Naive thymus-derived CD4-positive, alpha-beta T cell (primary cell): Measurements from ENCODE around the gene PRND. TPM values are rescaled to one million over a fixed set of nuclear protein-coding genes. Genes with fewer than 3 reads are reported as not detected.
A peak's percentile ranks its signal among the peaks of the same experiment; 100 is the strongest.
"Not testable (repeated sequence)": the region's sequence is repeated elsewhere in the genome, so short reads cannot be mapped to it uniquely, and the experiment has no call there.

Experiments
- ATAC-seq: fragments of 150-1000 bp; cut with Tn5 transposase; 2 replicates; pipeline ENCODE4 v1.10.0; 2021; ENCODE audit warnings: mild to moderate bottlenecking, moderate library complexity
- CTCF ChIA-PET: fragments of 350-600 bp; sonication (Branson Sonifier 250); formaldehyde crosslinking; loops from one replicate; lab custom pipeline; 2021; ENCODE audit warnings: antibody characterized with exemption; lab: Charles Lee
- POLR2A ChIA-PET: fragments of 350-600 bp; sonication (Branson Sonifier 250); formaldehyde crosslinking; loops from one replicate; lab custom pipeline; 2021; ENCODE audit warnings: antibody characterized with exemption, inconsistent platforms; lab: Charles Lee
- DNase-seq, 9 donors: peaks; one replicate each; pipeline versions ENCODE4 v3.0.0 to v3.0.0-alpha.2; 2020 to 2022; ENCODE audit warnings: mixed read lengths in 1 of 9
- H3K27ac ChIP-seq: one replicate; pipeline ENCODE4 v1.7.0; 2013; ENCODE audit warnings: mild to moderate bottlenecking, low read depth, low read length, moderate library complexity
- H3K27me3 ChIP-seq, 2 donors: one replicate each; pipeline ENCODE4 v1.7.0; 2013; ENCODE audit warnings: low read length in 2 of 2, mild to moderate bottlenecking in 2 of 2, moderate library complexity in 2 of 2; ENCODE audit not compliant: control insufficient read depth in 2 of 2, insufficient read depth in 2 of 2
- H3K36me3 ChIP-seq, 3 experiments: 1 replicate in 2 of 3; 2 replicates in 1 of 3; pipeline ENCODE4 v1.7.0; 2013; ENCODE audit warnings: low read length in 3 of 3, mild to moderate bottlenecking in 3 of 3, moderate library complexity in 1 of 3; ENCODE audit not compliant: insufficient read depth in 3 of 3, control insufficient read depth in 2 of 3
- H3K4me1 ChIP-seq, 2 donors: one replicate each; pipeline ENCODE4 v1.7.0; 2013; ENCODE audit warnings: low read length in 2 of 2, mild to moderate bottlenecking in 2 of 2, moderate library complexity in 1 of 2; ENCODE audit not compliant: control insufficient read depth in 2 of 2, insufficient read depth in 2 of 2
- H3K4me3 ChIP-seq: 2 replicates; pipeline ENCODE4 v1.7.0; 2013; ENCODE audit warnings: mild to moderate bottlenecking, low read length
- H3K9me3 ChIP-seq, 3 experiments: 1 replicate in 2 of 3; 2 replicates in 1 of 3; pipeline ENCODE4 v1.7.0; 2013; ENCODE audit warnings: low read length in 3 of 3; ENCODE audit not compliant: control insufficient read depth in 2 of 3
- H3K27ac Mint-ChIP-seq, 9 donors: one replicate each; pipeline ENCODE4 v1.8.0; 2020 to 2022; ENCODE audit warnings: mixed read lengths in 9 of 9, mild to moderate bottlenecking in 8 of 9, moderate library complexity in 5 of 9, inconsistent platforms in 2 of 9
- H3K27me3 Mint-ChIP-seq, 5 donors: one replicate each; pipeline ENCODE4 v1.8.0; 2021 to 2022; ENCODE audit warnings: mixed read lengths in 5 of 5, mild to moderate bottlenecking in 1 of 5
- H3K36me3 Mint-ChIP-seq, 5 donors: one replicate each; pipeline ENCODE4 v1.8.0; 2020 to 2022; ENCODE audit warnings: mixed read lengths in 5 of 5, mild to moderate bottlenecking in 3 of 5, inconsistent platforms in 1 of 5
- H3K4me1 Mint-ChIP-seq, 7 donors: one replicate each; pipeline ENCODE4 v1.8.0; 2020 to 2022; ENCODE audit warnings: mixed read lengths in 7 of 7, mild to moderate bottlenecking in 3 of 7, inconsistent platforms in 1 of 7
- H3K4me3 Mint-ChIP-seq, 10 donors: one replicate each; pipeline ENCODE4 v1.8.0; 2020 to 2022; ENCODE audit warnings: mild to moderate bottlenecking in 10 of 10, mixed read lengths in 10 of 10, moderate library complexity in 6 of 10, inconsistent platforms in 2 of 10
- H3K9me3 Mint-ChIP-seq, 11 donors: one replicate each; pipeline ENCODE4 v1.8.0; 2020 to 2022; ENCODE audit warnings: mixed read lengths in 11 of 11, mild to moderate bottlenecking in 4 of 11, inconsistent platforms in 1 of 11, moderate library complexity in 1 of 11
- intact Hi-C, 2 donors: fragments of 100-400 bp; cut with micrococcal nuclease; formaldehyde crosslinking; loops; one replicate each; pipeline ENCODE4 v1.15.1; 2023
- polyA plus RNA-seq, 2 donors: library from polyadenylated mRNA; unstranded; fragments of 300-500 nt; fragmentation: Illumina TruSeq; gene quantifications; one replicate each; pipeline ENCODE4 v1.2.3, GENCODE V29; 2021
- total RNA-seq, 6 experiments: library from RNA in 5 of 6; stranded (reverse) in 5 of 6; gene quantifications; 1 replicate in 5 of 6; 2 replicates in 1 of 6; pipeline ENCODE4 v1.2.3 and lab custom pipeline; 2021 to 2026

Gene PRND
- total and polyA plus RNA-seq, 7 experiments from 2014 or later: 0.05 to 0.12 TPM; not detected in 5

DNA sequence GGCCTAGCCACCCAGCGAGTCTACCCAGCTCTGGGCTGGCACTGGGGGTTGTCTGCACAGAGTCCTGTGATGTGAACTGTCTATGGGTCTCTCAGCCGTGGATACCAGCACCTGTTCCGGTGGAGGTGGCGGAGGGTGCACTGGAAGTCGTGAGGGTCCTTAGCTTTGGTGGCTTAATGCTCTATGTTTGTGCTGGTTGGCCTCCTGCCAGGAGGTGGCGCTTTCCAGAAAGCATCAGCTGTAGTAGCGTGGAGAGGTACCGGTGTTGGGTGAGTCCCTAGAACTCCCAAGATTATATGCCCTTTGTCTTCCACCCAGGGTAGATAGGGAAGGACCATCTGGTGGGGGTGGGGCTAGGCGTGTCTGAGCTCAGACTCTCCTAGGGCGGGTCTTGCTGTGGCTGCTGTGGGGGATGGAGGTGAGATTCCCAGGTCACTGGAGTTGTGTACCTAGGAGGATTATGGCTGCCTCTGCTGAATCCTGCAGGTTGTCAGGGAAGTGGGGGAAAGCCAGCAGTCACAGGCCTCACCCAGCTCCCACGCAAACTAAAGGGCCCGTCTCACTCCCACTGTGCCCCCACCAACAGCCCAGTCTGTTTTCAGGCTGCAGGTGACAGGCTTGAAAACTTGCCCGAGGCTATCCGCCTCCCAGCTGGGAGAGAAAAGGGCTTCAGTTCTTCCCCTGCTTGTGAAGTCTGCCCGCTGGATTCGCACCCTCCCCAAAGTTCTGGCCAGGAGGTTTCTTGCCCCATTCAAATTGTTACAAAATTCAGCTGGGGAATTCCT is 37.6 kb downstream of the PRND start:
- Mint-ChIP-seq H3K27ac (peak overlapping the region in 1 of 9 donors; percentile 88), H3K4me3 (peak overlapping the region in 4 of 10 donors; percentile 14 to 81 (median 34)), H3K27me3 (peaks cover 0 to 44% (median 6%) of the 10 kb centered on the region in 5 donors), H3K4me1 (peaks cover 8 to 12% (median 9%) of the 10 kb centered on the region in 7 donors)
- H3K4me3 ChIP-seq, H3K9me3 ChIP-seq, H3K36me3 Mint-ChIP-seq, H3K4me1 ChIP-seq, H3K9me3 Mint-ChIP-seq, intact Hi-C loops, H3K36me3 ChIP-seq, H3K27me3 ChIP-seq, ATAC-seq, H3K27ac ChIP-seq: not testable (repeated sequence)
- peak in 6 of 9 donors; percentile 10 to 37 (median 24) for DNase-seq
- ChIA-PET POLR2A (interaction anchor here (1.3 kb wide), 1 partner anchor 342 kb away, joined by 6 read pairs; no protein-coding TSS in a partner anchor), CTCF (interaction anchor here (0.7 to 2.1 kb wide), 5 partner anchors 37 to 203 kb away, joined by 3 to 5 read pairs (median 4); no protein-coding TSS in a partner anchor)

DNA sequence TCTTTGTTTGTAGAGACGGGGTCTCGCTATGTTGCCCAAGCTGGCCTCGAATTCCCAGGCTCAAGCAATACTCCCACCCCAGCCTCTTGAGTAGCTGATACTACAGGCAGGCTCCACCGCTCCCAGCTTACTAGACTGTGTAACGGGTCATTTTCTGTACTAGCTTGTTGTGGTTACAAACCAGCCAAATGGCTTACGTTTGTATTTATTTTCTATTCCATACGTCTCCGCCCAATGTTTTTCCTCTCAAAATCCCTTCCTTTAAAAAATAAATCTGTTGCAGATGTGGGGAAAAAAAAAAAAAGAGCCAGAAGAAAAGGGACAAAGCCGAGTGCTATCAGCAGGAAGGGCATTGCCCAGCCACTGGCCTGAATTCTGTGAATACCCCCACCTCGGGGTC is 41.6 kb downstream of the PRND start:
- H3K4me3 Mint-ChIP-seq: no peak overlapping the region
- no peak for ATAC-seq

GRCh38 chr20:4763723-4764510 is 42.2 kb downstream of the PRND start:
- POLR2A ChIA-PET: interaction anchor here (1.5 kb wide), 1 partner anchor 338 kb away, joined by 4 read pairs; no protein-coding TSS in a partner anchor
- Histone ChIP-seq H3K9me3 (no peaks in the 10 kb centered on the region), H3K4me3 (no peak overlapping the region), H3K27ac (no peak overlapping the region), H3K4me1 (no peaks in the 10 kb centered on the region), H3K36me3 (no peaks in the 10 kb centered on the region), H3K27me3 (no peaks in the 10 kb centered on the region)
- no peak for ATAC-seq
- Mint-ChIP-seq H3K27ac (no peak overlapping the region), H3K36me3 (no peaks in the 10 kb centered on the region), H3K4me1 (peaks cover 8 to 12% (median 9%) of the 10 kb centered on the region in 7 donors), H3K27me3 (peaks cover 0 to 14% (median 1%) of the 10 kb centered on the region in 5 donors), H3K4me3 (no peak overlapping the region), H3K9me3 (no peaks in the 10 kb centered on the region)
- CTCF ChIA-PET: interaction anchor here (1.5 kb wide), 1 partner anchor 50 kb away, joined by 3 read pairs; no protein-coding TSS in a partner anchor
- intact Hi-C loops: no loop called here
- DNase-seq: no peak

More for the DNA sequence above, 41.6 kb downstream of the PRND start:
- intact Hi-C loops: no loop called here
- no peaks in the 10 kb centered on the region for H3K4me1 ChIP-seq
- Mint-ChIP-seq H3K27ac (no peak overlapping the region), H3K4me1 (peaks cover 8 to 12% (median 9%) of the 10 kb centered on the region in 7 donors), H3K9me3 (no peaks in the 10 kb centered on the region), H3K27me3 (peaks cover 0 to 18% (median 3%) of the 10 kb centered on the region in 5 donors), H3K36me3 (no peaks in the 10 kb centered on the region)
- no peaks in the 10 kb centered on the region for H3K9me3 ChIP-seq
- no peak overlapping the region for H3K27ac ChIP-seq
- no peak overlapping the region for H3K4me3 ChIP-seq
- H3K27me3 ChIP-seq: no peaks in the 10 kb centered on the region
- DNase-seq: no peak
- CTCF ChIA-PET: interaction anchor here (0.7 to 1.5 kb wide), 2 partner anchors 51 to 74 kb away, joined by 3 read pairs; no protein-coding TSS in a partner anchor
- POLR2A ChIA-PET: interaction anchor here (0.7 to 1.5 kb wide), 2 partner anchors 72 to 338 kb away, joined by 3 to 4 read pairs; no protein-coding TSS in a partner anchor
- H3K36me3 ChIP-seq: no peaks in the 10 kb centered on the region

DNA sequence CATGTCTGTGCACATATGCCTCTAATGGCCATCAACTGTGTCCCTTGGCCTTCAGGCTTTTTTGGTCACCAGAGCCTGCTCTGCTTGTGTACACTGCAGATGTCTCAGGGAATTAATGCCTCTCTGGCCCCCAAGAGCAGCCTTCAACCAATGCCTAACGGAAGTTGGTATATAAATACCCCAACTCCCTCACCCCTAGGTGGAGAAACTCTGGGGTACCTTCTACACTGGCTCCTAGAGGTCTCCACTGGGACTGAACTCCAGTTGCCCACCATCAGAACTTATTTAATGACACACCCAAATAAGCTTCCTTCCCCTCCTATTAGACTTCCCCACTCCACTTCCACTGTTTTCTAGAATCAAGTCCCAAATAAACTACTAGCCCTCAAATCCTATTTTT is 43.1 kb downstream of the PRND start:
- Mint-ChIP-seq H3K4me1 (peaks cover 8 to 12% (median 8%) of the 10 kb centered on the region in 7 donors), H3K27me3 (peaks cover 0 to 20% (median 0%) of the 10 kb centered on the region in 5 donors), H3K36me3 (peaks cover 0 to 2% (median 0%) of the 10 kb centered on the region in 5 donors), H3K9me3 (peaks cover 0 to 7% (median 0%) of the 10 kb centered on the region in 11 donors), H3K27ac (no peak overlapping the region), H3K4me3 (no peak overlapping the region)
- H3K4me3 ChIP-seq: no peak overlapping the region
- intact Hi-C loops: no loop called here
- H3K4me1 ChIP-seq: no peaks in the 10 kb centered on the region
- ChIA-PET CTCF (interaction anchor here (0.6 to 0.7 kb wide), 2 partner anchors 8 to 54 kb away, joined by 3 read pairs; no protein-coding TSS in a partner anchor), POLR2A (no interaction called here)
- no peaks in the 10 kb centered on the region for H3K9me3 ChIP-seq
- no peak for DNase-seq
- no peaks in the 10 kb centered on the region for H3K36me3 ChIP-seq
- H3K27ac ChIP-seq: no peak overlapping the region
- no peaks in the 10 kb centered on the region for H3K27me3 ChIP-seq
- ATAC-seq: no peak

DNA sequence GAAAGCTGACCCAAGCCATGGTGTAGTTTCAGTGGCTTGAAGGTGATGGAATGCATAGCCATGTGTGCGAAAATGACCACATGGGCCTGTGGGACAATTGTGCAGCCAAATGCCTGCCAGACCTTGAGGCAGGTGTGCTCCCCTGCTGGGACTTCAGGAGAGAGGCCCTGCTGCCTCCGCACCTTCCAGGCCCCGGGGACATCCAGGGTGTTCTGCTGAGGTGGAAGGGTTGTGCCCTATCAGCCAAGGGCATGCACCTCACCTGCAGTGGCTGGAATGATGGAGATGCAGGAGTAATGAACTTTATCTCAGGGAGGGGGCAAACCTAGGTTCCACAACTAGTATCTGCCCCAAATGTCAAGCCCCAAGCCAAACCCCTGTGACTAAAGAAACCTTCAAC is 44.0 kb downstream of the PRND start:
- Histone ChIP-seq H3K9me3 (no peaks in the 10 kb centered on the region), H3K27ac (no peak overlapping the region), H3K27me3 (no peaks in the 10 kb centered on the region), H3K4me3 (no peak overlapping the region), H3K36me3 (no peaks in the 10 kb centered on the region), H3K4me1 (no peaks in the 10 kb centered on the region)
- ChIA-PET CTCF (interaction anchor here (0.7 kb wide), 1 partner anchor 8 kb away, joined by 3 read pairs; no protein-coding TSS in a partner anchor), POLR2A (no interaction called here)
- H3K27me3 Mint-ChIP-seq: peaks cover 0 to 27% (median 0%) of the 10 kb centered on the region in 5 donors
- ATAC-seq: no peak
- peaks cover 0 to 6% (median 4%) of the 10 kb centered on the region in 5 donors for H3K36me3 Mint-ChIP-seq
- intact Hi-C loops: no loop called here
- H3K27ac Mint-ChIP-seq: no peak overlapping the region
- no peak overlapping the region for H3K4me3 Mint-ChIP-seq
- H3K9me3 Mint-ChIP-seq: peaks cover 0 to 14% (median 4%) of the 10 kb centered on the region in 11 donors
- DNase-seq: no peak
- H3K4me1 Mint-ChIP-seq: peaks cover 8 to 12% (median 8%) of the 10 kb centered on the region in 7 donors

GRCh38 chr20:4766631-4767030 is 44.9 kb downstream of the PRND start:
- intact Hi-C loops: no loop called here
- Histone ChIP-seq H3K27me3 (no peaks in the 10 kb centered on the region), H3K4me1 (no peaks in the 10 kb centered on the region), H3K36me3 (no peaks in the 10 kb centered on the region), H3K27ac (no peak overlapping the region), H3K9me3 (peaks cover 0 to 4% (median 0%) of the 10 kb centered on the region in 3 experiments), H3K4me3 (no peak overlapping the region)
- Mint-ChIP-seq H3K4me3 (no peak overlapping the region), H3K9me3 (peaks cover 3 to 24% (median 13%) of the 10 kb centered on the region in 11 donors), H3K27ac (no peak overlapping the region), H3K4me1 (peaks cover 2 to 6% (median 2%) of the 10 kb centered on the region in 7 donors), H3K27me3 (peaks cover 0 to 24% (median 0%) of the 10 kb centered on the region in 5 donors), H3K36me3 (peaks cover 0 to 14% (median 12%) of the 10 kb centered on the region in 5 donors)
- ChIA-PET CTCF (no interaction called here), POLR2A (interaction anchor here (0.5 kb wide), 1 partner anchor 231 kb away, joined by 3 read pairs; no protein-coding TSS in a partner anchor)
- DNase-seq (no peak), ATAC-seq (peak; percentile 93)
